ENCODE results near the gene DOCK4. TPM values are rescaled to one million over a fixed set of nuclear protein-coding genes. Genes with fewer than 3 reads are reported as not detected.

The DOCK4 gene
- total and polyA plus RNA-seq, 10 of the 15 experiments (the other 5 are each of a cell fraction or from before 2014, with no cell fraction given), result 0.03 to 0.73 (median 0.38) TPM

- RAD21 ChIA-PET (ENCODE audit: unreplicated experiment), result no interaction called here
Measured at GRCh38 chr7:112121318-112121717, 84.9 kb downstream of the DOCK4 start.

More at GRCh38 chr7:112121318-112121717, 84.9 kb downstream of the DOCK4 start:
- FAIRE-seq (no peak), ATAC-seq (no peak), DNase-seq (ENCODE audit: low read depth, low spot score) (no peak)
- Histone ChIP-seq H3K9me3 (replicated peaks; ENCODE audit: control insufficient read depth, insufficient read depth, low read length) (no peaks in the 10 kb centered on the region), H3K9ac (ENCODE audit: control insufficient read depth, insufficient read depth, low read length) (no peak overlapping the region), H4K20me1 (ENCODE audit: control insufficient read depth, insufficient read depth) (no peaks in the 10 kb centered on the region), H3K4me2 (ENCODE audit: control insufficient read depth, insufficient read depth) (no peak overlapping the region), H3K36me3 (ENCODE audit: control insufficient read depth in 2 of 2, insufficient read depth in 2 of 2, low read length in 1 of 2) (no peaks in the 10 kb centered on the region), H3K4me3 (no peak overlapping the region), H3K27me3 (replicated peaks in 1 of 2; ENCODE audit: control insufficient read depth in 2 of 2, insufficient read depth in 2 of 2, low read length in 1 of 2) (no peaks in the 10 kb centered on the region), H3K79me2 (ENCODE audit: control insufficient read depth, insufficient read depth, low read length) (no peaks in the 10 kb centered on the region), H3K27ac (ENCODE audit: control insufficient read depth, insufficient read depth) (no peak overlapping the region), H2AFZ (ENCODE audit: control insufficient read depth, low read depth, low read length) (no peak overlapping the region), H3K4me1 (ENCODE audit: control insufficient read depth, insufficient read depth, low read length) (no peaks in the 10 kb centered on the region)
- WGBS (ENCODE audit: insufficient coverage, insufficient replicate concordance, low lambda C conversion rate, missing lambda C conversion rate), result 72% methylated on average over 3 of the region's 3 CpGs
- intact Hi-C loops (cut with micrococcal nuclease; ENCODE audit: unreplicated experiment), result no loop called here
- ChIA-PET CTCF (no interaction called here), SMC1A (ENCODE audit: uncharacterized antibody, unreplicated experiment) (no interaction called here), POLR2A (no interaction called here)
- no TSS peak for BruUV-seq (replicated peaks)
- in situ Hi-C loops (cut with MboI), result no loop called here
- TF ChIP-seq SMC3 (IDR thresholded peaks at IDR 0.05; ENCODE audit: borderline replicate concordance, low read length) (no peak), RUNX3 (IDR thresholded peaks at IDR 0.05; ENCODE audit: low read length) (no peak), SUZ12 (IDR thresholded peaks at IDR 0.05; ENCODE audit: unreplicated experiment) (no peak), SREBF1 (IDR thresholded peaks at IDR 0.05; ENCODE audit: low read length) (no peak), ZBTB11 (CRISPR knock-in tag; IDR thresholded peaks at IDR 0.05) (no peak), E2F8 (IDR thresholded peaks at IDR 0.05; ENCODE audit: low read depth, partially characterized antibody) (no peak), NFYA (IDR thresholded peaks at IDR 0.05; ENCODE audit: borderline replicate concordance, low read depth, low read length) (no peak), ATF3 (IDR thresholded peaks at IDR 0.05; ENCODE audit: borderline replicate concordance, extremely low read depth, low read depth, low read length) (no peak), ZNF687 (IDR thresholded peaks at IDR 0.05) (no peak), PBX3 (IDR thresholded peaks at IDR 0.05; ENCODE audit: insufficient replicate concordance, low read depth, low read length) (no peak), SP1 (IDR thresholded peaks at IDR 0.05; ENCODE audit: low read depth, low read length) (no peak), MTA2 (IDR thresholded peaks at IDR 0.05; ENCODE audit: low read depth) (no peak)
